GM10266 (cell line): ENCODE results near the gene PPP3CA.

Source experiments
- DNase-seq: peaks from one replicate; pipeline ENCODE4 v3.0.0; 2012; ENCODE audit errors: extremely low spot score
- TF ChIP-seq, protein P1 (sequence below): IDR thresholded peaks from 2 replicates; pipeline ENCODE4 v1.5.1; 2012; ENCODE audit warnings: mild to moderate bottlenecking, low read depth; ENCODE audit not compliant: control insufficient read depth, insufficient read depth; ENCODE audit errors: missing control alignments

Gene PPP3CA

DNA sequence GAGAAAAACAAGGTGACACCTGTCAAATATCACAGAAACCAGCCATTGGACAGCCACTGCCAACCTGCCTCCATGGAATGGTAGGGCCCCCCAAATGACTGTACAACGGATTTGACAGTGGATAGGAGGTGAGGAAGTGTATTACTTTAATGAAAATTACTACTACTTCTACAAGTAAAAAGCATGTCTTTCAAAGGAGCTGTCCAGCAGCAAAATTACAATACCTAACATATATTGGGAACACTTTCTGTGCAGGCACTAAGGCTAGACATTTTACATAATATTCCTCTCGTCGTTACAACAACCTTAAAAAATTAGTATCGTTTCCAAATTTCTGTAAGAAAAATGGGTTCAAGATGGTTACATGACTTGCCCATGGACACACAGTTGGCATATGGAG, 14.9 kb downstream of the PPP3CA start:
- no peak for DNase-seq
- TF ChIP-seq, protein P1, sequence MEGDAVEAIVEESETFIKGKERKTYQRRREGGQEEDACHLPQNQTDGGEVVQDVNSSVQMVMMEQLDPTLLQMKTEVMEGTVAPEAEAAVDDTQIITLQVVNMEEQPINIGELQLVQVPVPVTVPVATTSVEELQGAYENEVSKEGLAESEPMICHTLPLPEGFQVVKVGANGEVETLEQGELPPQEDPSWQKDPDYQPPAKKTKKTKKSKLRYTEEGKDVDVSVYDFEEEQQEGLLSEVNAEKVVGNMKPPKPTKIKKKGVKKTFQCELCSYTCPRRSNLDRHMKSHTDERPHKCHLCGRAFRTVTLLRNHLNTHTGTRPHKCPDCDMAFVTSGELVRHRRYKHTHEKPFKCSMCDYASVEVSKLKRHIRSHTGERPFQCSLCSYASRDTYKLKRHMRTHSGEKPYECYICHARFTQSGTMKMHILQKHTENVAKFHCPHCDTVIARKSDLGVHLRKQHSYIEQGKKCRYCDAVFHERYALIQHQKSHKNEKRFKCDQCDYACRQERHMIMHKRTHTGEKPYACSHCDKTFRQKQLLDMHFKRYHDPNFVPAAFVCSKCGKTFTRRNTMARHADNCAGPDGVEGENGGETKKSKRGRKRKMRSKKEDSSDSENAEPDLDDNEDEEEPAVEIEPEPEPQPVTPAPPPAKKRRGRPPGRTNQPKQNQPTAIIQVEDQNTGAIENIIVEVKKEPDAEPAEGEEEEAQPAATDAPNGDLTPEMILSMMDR: no peak

DNA sequence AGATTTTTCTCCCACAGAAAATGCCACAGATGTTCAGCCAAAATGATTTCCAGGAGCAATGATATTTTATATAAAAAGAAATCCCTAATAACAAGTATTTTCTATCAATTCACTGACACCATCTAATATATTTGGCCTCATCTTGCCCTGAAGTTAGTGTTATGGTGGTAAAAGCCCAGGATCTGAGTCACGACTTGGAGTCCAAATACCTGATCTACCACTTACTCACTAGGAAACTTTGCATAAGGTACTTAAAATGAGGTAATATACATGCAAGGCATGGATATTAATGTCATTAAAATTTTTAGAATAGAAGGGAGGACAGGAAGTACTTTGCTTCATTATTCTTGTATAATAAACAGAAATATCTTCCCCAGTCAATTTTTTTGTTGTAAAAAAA, 16.3 kb downstream of the PPP3CA start:
- TF ChIP-seq, protein P1: no peak
- no peak for DNase-seq

DNA sequence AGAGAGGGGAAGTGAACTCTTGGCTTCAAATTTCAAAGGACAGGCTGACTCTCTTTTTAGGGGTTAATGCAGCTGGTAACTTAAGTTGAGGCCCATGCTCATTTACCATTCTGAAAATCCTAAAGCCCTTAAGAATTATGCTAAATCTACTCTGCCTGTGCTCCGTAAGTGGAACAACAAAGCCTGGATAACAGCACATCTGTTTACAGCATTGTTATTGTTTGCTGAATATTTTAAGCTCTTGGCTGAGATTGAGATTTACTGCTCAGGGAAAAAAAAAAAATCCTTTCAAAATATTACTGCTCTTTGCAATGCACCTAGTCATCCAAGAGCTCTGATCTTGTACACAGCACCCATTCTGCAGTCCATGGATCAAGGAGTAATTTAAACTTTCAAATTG, 17.7 kb downstream of the PPP3CA start:
- no peak for DNase-seq
- TF ChIP-seq, protein P1: no peak

DNA sequence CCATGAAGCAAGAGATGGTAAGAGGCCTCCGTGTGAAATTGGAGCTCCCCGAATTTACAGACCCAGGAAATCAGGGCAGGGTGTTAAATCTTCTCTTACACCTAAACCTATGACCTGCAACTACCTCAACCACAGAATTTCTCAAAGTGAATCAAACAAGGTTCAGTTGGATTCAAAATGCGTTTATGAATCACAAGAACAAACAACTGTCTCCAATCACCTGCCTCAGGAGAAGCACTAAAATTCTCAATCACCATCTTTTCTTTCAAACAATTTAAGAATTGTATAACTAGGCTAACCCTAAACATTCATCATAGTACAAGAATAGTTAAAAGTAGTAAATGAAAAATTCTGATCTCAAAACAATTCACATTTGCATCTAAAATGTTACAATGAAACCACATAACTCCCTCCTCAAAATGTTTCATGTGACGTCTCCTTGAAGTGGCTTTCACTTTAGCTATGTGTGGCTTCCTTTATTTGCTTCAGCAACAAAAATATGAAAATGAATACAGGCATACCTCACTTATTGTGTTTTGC, 19.2 kb downstream of the PPP3CA start:
- DNase-seq: peak; percentile 23
- TF ChIP-seq, protein P1: no peak

DNA sequence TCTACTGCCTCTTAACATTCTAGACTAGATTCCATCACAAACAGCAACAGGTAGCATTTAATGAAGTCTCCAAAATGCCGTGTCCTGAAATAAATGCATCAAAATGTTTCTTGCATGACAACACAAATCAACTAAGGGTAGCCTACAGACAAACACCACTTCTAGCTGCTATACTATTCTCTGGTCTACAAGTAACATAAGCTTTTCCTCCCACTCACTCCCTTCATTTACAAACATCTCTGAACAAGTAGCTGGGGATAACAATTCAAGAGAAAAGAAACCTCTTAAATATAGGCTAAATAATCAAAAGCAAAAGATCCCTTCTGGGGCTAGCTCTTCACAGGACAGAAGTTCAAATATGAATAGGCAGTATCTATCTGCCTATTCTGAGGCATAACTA, 20.8 kb downstream of the PPP3CA start:
- TF ChIP-seq, protein P1: no peak
- DNase-seq: no peak

DNA sequence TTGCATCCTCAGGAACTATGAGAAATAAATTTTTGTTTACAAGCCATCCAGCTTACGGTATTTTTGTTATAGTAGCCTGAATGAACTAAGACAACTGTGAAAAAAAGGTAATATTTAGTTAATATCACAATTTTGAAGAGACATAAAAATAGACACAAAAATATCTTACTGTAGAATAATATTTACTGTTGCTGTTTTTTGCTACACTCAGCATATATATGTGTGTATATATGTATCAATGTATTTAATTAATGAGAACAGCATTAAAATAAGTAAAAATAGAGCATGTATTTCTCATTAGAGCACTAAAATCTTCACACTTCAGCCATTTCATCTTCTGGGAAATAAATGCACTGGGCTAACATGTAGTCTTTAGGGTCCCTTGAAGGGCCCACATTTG, 24.6 kb downstream of the PPP3CA start:
- no peak for DNase-seq
- TF ChIP-seq, protein P1: no peak

DNA sequence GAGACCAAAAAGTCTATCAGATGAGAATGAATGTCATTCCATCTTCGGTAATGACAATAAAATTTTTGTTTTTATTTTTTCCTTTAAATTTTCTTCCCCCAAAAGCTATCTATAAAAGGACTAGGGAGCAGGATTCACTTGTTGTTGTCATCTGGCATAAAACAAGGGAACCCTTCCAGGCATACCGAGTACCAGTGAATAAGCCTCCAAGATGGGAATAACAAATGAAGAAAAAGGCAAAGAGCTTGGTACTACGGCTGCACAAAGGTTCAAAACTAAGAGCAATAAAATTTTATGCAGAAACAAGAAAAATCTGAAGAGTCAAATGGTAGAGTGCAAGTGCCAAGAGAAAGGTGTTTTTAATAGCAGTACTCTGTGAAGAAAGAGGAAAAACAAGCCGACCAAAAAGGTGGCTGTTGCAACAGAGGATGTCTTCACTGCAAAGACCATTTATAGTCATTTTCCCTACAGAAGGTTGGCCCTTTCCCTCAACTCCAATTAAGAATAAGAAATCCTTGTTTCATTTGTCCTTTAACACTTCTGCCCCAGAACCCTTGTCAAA, 25.8 kb downstream of the PPP3CA start:
- no peak for DNase-seq
- TF ChIP-seq, protein P1: no peak
